HL-60/S4 treated with retinoic acid at 250 ng/mL for 4 days and 3 days (cell line): ENCODE results near the gene CTTNBP2NL.

Experiments
- in situ Hi-C: fragments of 300-500 bp; cut with MboI; formaldehyde crosslinking; loops from 2 replicates; pipeline ENCODE4 v1.7.0; 2022; ENCODE audit warnings: low sequenced_read_pairs

Gene CTTNBP2NL

GRCh38 chr1:112395821-112396652 is at the start of gene CTTNBP2NL:
Gene CTTNBP2NL, plus strand, starts transcription at chr1:112396214. Its CDS starts 19,952 bp downstream, at chr1:112416166.
- in situ Hi-C loops = loop anchor here (10.0 to 25.0 kb wide), 2 partner anchors 219 to 316 kb away; partner anchors contain the start of genes CAPZA1, PPM1J, RHOC and ST7L

- in situ Hi-C loops = no loop called here
Measured at GRCh38 chr1:112346801-112347350, 49.1 kb upstream of the CTTNBP2NL start.

- in situ Hi-C loops = no loop called here
Measured at GRCh38 chr1:112356765-112357164, 39.2 kb upstream of the CTTNBP2NL start.

- in situ Hi-C loops = no loop called here
Measured at GRCh38 chr1:112357467-112357866, 38.5 kb upstream of the CTTNBP2NL start.

- in situ Hi-C loops = no loop called here
Measured at GRCh38 chr1:112358061-112358770, 37.8 kb upstream of the CTTNBP2NL start.

GRCh38 chr1:112358798-112359408 is 37.1 kb upstream of the CTTNBP2NL start:
- in situ Hi-C loops = no loop called here

- in situ Hi-C loops = no loop called here
Measured at GRCh38 chr1:112359961-112360767, 35.9 kb upstream of the CTTNBP2NL start.

- in situ Hi-C loops = no loop called here
Measured at GRCh38 chr1:112363636-112364035, 32.4 kb upstream of the CTTNBP2NL start.

- in situ Hi-C loops = no loop called here
Measured at GRCh38 chr1:112368198-112368597, 27.8 kb upstream of the CTTNBP2NL start.

GRCh38 chr1:112369392-112370285 is 26.4 kb upstream of the CTTNBP2NL start:
- in situ Hi-C loops = no loop called here

- in situ Hi-C loops = no loop called here
Measured at GRCh38 chr1:112370996-112371395, 25.0 kb upstream of the CTTNBP2NL start.

- in situ Hi-C loops = no loop called here
Measured at GRCh38 chr1:112371775-112372174, 24.2 kb upstream of the CTTNBP2NL start.

GRCh38 chr1:112373806-112374205 is 22.2 kb upstream of the CTTNBP2NL start:
- in situ Hi-C loops = no loop called here

GRCh38 chr1:112375701-112376100 is 20.3 kb upstream of the CTTNBP2NL start:
- in situ Hi-C loops = loop anchor here (25.0 kb wide), 1 partner anchor 337 kb away; the partner anchor contains the start of genes PPM1J and RHOC

- in situ Hi-C loops = loop anchor here (25.0 kb wide), 1 partner anchor 332 kb away; the partner anchor contains the start of genes PPM1J and RHOC
Measured at GRCh38 chr1:112380356-112380755, 15.7 kb upstream of the CTTNBP2NL start.

GRCh38 chr1:112381324-112382076 is 14.5 kb upstream of the CTTNBP2NL start:
- in situ Hi-C loops = loop anchor here (25.0 kb wide), 1 partner anchor 331 kb away; the partner anchor contains the start of genes PPM1J and RHOC

- in situ Hi-C loops = loop anchor here (25.0 kb wide), 1 partner anchor 328 kb away; the partner anchor contains the start of genes PPM1J and RHOC
Measured at GRCh38 chr1:112383759-112384370, 12.1 kb upstream of the CTTNBP2NL start.
